Caco-2 (cell line): ENCODE data around the gene ADAMTS18. TPM values are rescaled to one million over a fixed set of nuclear protein-coding genes. Genes with fewer than 3 reads are reported as not detected.

Source experiments
- BruUV-seq: library from RNA; stranded (reverse); fragments of 400-500 nt; replicated peaks from 2 replicates; lab custom pipeline; 2021; lab: Mats Ljungman, UMichigan
- CTCF ChIA-PET: fragments of 300-600 bp; sonication (Branson Sonifier 250); formaldehyde crosslinking; loops from one replicate; lab custom pipeline; 2022; ENCODE audit warnings: antibody characterized with exemption; lab: Charles Lee
- POLR2A ChIA-PET: fragments of 300-600 bp; sonication (Branson Sonifier 250); formaldehyde crosslinking; loops from one replicate; lab custom pipeline; 2022; ENCODE audit warnings: antibody characterized with exemption; lab: Charles Lee
- DNase-seq, 2 experiments: peaks; one replicate each; pipeline versions ENCODE4 v3.0.0 to v3.0.0-alpha.2; 2020 to 2022
- H3K27me3 ChIP-seq: replicated peaks from 2 replicates; pipeline ENCODE4 v1.6.0; 2011; ENCODE audit warnings: low read length; ENCODE audit not compliant: control insufficient read depth, insufficient read depth
- H3K36me3 ChIP-seq: 2 replicates; pipeline ENCODE4 v1.5.1; 2011; ENCODE audit warnings: low read length; ENCODE audit not compliant: control insufficient read depth, insufficient read depth
- H3K4me1 ChIP-seq: fragments of 250-450 bp; sonication (Bioruptor Pico); 2 replicates; pipeline ENCODE4 v1.5.1; 2020; ENCODE audit warnings: mild to moderate bottlenecking
- H3K4me3 ChIP-seq: 2 replicates; pipeline ENCODE4 v1.5.1; 2011; ENCODE audit warnings: low read depth, mild to moderate bottlenecking, control low read depth, low read length
- H3K9me3 ChIP-seq: fragments of 250-450 bp; sonication (Bioruptor Pico); 2 replicates; pipeline ENCODE4 v1.5.1; 2020; ENCODE audit warnings: mild to moderate bottlenecking, moderate library complexity
- H3K27ac Mint-ChIP-seq: one replicate; pipeline ENCODE4 v1.8.0; 2022; ENCODE audit warnings: mixed read lengths; ENCODE audit not compliant: unreplicated experiment
- H3K27me3 Mint-ChIP-seq: one replicate; pipeline ENCODE4 v1.8.0; 2022; ENCODE audit warnings: mixed read lengths; ENCODE audit not compliant: insufficient read depth, unreplicated experiment
- H3K36me3 Mint-ChIP-seq: one replicate; pipeline ENCODE4 v1.8.0; 2022; ENCODE audit warnings: mild to moderate bottlenecking, mixed read lengths; ENCODE audit not compliant: insufficient read depth, unreplicated experiment
- H3K4me1 Mint-ChIP-seq: one replicate; pipeline ENCODE4 v1.8.0; 2022; ENCODE audit warnings: low read depth, mixed read lengths; ENCODE audit not compliant: unreplicated experiment
- H3K4me3 Mint-ChIP-seq: one replicate; pipeline ENCODE4 v1.8.0; 2022; ENCODE audit warnings: mild to moderate bottlenecking, moderate library complexity, mixed read lengths; ENCODE audit not compliant: unreplicated experiment
- H3K9me3 Mint-ChIP-seq: one replicate; pipeline ENCODE4 v1.8.0; 2022; ENCODE audit warnings: mixed read lengths; ENCODE audit not compliant: unreplicated experiment
- intact Hi-C: fragments of 100-400 bp; cut with micrococcal nuclease; formaldehyde crosslinking; loops from one replicate; pipeline ENCODE4 v1.10.0; 2022; ENCODE audit not compliant: unreplicated experiment
- total RNA-seq: library from RNA; stranded (reverse); gene quantifications from 2 replicates; pipeline ENCODE4 v1.2.3, GENCODE V29; 2022
- TF ChIP-seq, protein P1 (sequence below), 2 experiments: fragments of 200-600 bp in 1 of 2; IDR thresholded peaks; 1 replicate in 1 of 2; 2 replicates in 1 of 2; pipeline versions ENCODE4 v1.5.1 to v1.8.0; 2011 to 2022; ENCODE audit warnings: antibody characterized with exemption in 1 of 2, control low read depth in 1 of 2, inconsistent platforms in 1 of 2, low read depth in 1 of 2, low read length in 1 of 2, mild to moderate bottlenecking in 1 of 2, moderate library complexity in 1 of 2; ENCODE audit not compliant: insufficient read depth in 1 of 2, severe bottlenecking in 1 of 2, unreplicated experiment in 1 of 2

ADAMTS18 gene
- total RNA-seq, 1 experiment from 2014 or later = 0.29 TPM

DNA sequence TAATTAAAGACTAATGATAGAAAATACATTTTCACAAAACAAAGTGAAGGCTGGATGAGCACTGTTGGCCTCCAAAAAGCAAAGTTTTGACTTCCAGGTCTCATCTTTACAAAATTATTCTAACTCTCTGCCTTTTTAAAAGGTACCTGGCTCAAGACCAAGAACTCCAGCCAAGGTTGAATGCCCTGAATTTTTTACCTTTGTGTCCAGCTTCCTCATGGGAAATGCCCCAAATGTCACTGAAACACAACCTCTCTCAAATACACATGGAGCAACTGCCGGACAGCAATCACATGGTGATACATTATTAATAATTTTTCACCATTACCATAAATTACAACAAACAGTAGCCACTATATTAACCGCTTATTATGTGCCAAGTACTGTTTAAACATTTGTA is 32.2 kb downstream of the ADAMTS18 start:
- no peaks in the 10 kb centered on the region for H3K27me3 Mint-ChIP-seq
- no peaks in the 10 kb centered on the region for H3K36me3 Mint-ChIP-seq
- H3K27ac Mint-ChIP-seq = no peak overlapping the region
- Histone ChIP-seq H3K27me3 (no peaks in the 10 kb centered on the region), H3K36me3 (no peaks in the 10 kb centered on the region), H3K4me3 (no peak overlapping the region), H3K4me1 (no peaks in the 10 kb centered on the region), H3K9me3 (peaks cover 5% of the 10 kb centered on the region; the same call in 1 of the 2 replicates)
- CTCF ChIA-PET = no interaction called here
- intact Hi-C loops = no loop called here
- DNase-seq = no peak
- POLR2A ChIA-PET = no interaction called here
- H3K4me3 Mint-ChIP-seq = no peak overlapping the region
- BruUV-seq = no TSS peak
- TF ChIP-seq, protein P1, sequence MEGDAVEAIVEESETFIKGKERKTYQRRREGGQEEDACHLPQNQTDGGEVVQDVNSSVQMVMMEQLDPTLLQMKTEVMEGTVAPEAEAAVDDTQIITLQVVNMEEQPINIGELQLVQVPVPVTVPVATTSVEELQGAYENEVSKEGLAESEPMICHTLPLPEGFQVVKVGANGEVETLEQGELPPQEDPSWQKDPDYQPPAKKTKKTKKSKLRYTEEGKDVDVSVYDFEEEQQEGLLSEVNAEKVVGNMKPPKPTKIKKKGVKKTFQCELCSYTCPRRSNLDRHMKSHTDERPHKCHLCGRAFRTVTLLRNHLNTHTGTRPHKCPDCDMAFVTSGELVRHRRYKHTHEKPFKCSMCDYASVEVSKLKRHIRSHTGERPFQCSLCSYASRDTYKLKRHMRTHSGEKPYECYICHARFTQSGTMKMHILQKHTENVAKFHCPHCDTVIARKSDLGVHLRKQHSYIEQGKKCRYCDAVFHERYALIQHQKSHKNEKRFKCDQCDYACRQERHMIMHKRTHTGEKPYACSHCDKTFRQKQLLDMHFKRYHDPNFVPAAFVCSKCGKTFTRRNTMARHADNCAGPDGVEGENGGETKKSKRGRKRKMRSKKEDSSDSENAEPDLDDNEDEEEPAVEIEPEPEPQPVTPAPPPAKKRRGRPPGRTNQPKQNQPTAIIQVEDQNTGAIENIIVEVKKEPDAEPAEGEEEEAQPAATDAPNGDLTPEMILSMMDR (IDR thresholded peaks at IDR 0.05; ENCODE audit: insufficient read depth in 1 of 2, low read depth in 1 of 2, low read length in 1 of 2, severe bottlenecking in 1 of 2, unreplicated experiment in 1 of 2) = no peak
- peaks cover 7% of the 10 kb centered on the region for H3K4me1 Mint-ChIP-seq
- peaks cover 15% of the 10 kb centered on the region for H3K9me3 Mint-ChIP-seq

DNA sequence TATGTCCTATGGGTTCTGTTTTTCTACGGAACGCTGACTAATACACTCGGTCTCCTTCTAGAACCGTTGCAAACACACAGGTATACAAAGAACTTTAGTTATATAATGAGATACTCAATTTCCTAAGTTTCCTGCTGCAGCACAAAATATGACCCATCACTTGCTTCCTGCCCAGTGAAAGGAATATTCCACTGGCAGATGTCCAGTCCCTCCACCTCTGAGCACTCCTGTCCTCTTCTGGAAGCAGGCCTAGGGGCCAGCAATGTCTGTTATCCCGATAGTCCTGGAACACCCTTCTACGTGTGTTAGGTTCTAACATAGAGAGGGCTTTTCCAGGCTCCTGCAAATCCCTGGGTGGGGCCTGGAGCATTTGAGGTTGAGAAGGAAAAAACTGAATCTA is 32.7 kb downstream of the ADAMTS18 start:
- H3K27me3 ChIP-seq = no peaks in the 10 kb centered on the region
- H3K4me1 ChIP-seq = no peaks in the 10 kb centered on the region
- no peaks in the 10 kb centered on the region for H3K36me3 Mint-ChIP-seq
- no peaks in the 10 kb centered on the region for H3K9me3 ChIP-seq
- H3K4me3 Mint-ChIP-seq = no peak overlapping the region
- H3K27ac Mint-ChIP-seq = no peak overlapping the region
- CTCF ChIA-PET = no interaction called here
- BruUV-seq = no TSS peak
- no peaks in the 10 kb centered on the region for H3K27me3 Mint-ChIP-seq
- no peak overlapping the region for H3K4me3 ChIP-seq
- intact Hi-C loops = no loop called here
- no peaks in the 10 kb centered on the region for H3K36me3 ChIP-seq
- POLR2A ChIA-PET = no interaction called here
- TF ChIP-seq, protein P1 (IDR thresholded peaks at IDR 0.05; ENCODE audit: insufficient read depth in 1 of 2, low read depth in 1 of 2, low read length in 1 of 2, severe bottlenecking in 1 of 2, unreplicated experiment in 1 of 2) = no peak
- DNase-seq = no peak
- peaks cover 7% of the 10 kb centered on the region for H3K4me1 Mint-ChIP-seq
- H3K9me3 Mint-ChIP-seq = peaks cover 9% of the 10 kb centered on the region

DNA sequence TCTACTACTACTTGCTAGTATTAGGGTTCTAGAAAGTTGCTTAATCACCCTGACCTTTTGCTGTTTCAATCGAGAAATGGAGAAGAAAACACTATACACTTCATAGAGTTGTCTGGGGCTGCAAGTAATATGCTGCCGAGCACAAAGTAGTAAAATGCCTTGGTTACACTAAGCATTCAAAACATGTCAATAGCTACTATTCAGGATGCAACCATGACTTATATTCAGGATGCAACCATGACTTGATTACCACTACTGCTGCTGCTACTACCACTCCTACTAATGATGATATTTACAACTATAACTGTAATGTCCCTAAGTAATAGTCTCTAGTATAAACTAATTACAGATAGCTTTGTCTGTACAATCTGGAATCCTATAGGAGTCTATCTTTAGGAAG is 35.3 kb downstream of the ADAMTS18 start:
- Mint-ChIP-seq H3K27me3 (no peaks in the 10 kb centered on the region), H3K36me3 (no peaks in the 10 kb centered on the region), H3K9me3 (no peaks in the 10 kb centered on the region), H3K4me1 (peaks cover 7% of the 10 kb centered on the region), H3K27ac (no peak overlapping the region), H3K4me3 (no peak overlapping the region)
- DNase-seq = no peak
- Histone ChIP-seq H3K27me3 (no peaks in the 10 kb centered on the region), H3K4me1 (no peaks in the 10 kb centered on the region), H3K4me3 (no peak overlapping the region), H3K9me3 (no peaks in the 10 kb centered on the region), H3K36me3 (no peaks in the 10 kb centered on the region)
- ChIA-PET CTCF (no interaction called here), POLR2A (no interaction called here)
- intact Hi-C loops = no loop called here
- TF ChIP-seq, protein P1 (IDR thresholded peaks at IDR 0.05; ENCODE audit: insufficient read depth in 1 of 2, low read depth in 1 of 2, low read length in 1 of 2, severe bottlenecking in 1 of 2, unreplicated experiment in 1 of 2) = no peak
- no TSS peak for BruUV-seq
